Spleen (tissue), 11 donors: Measurements from ENCODE around the gene MAS1L. TPM values are rescaled to one million over a fixed set of nuclear protein-coding genes. Genes with fewer than 3 reads are reported as not detected.

ENCODE experiments used
- DNase-seq: peaks from one replicate; pipeline ENCODE4 v3.0.0-alpha.2; 2020
- H3K27ac ChIP-seq, 8 donors: fragments of 200-600 bp; sonication (generic) in 7 of 8; 1 replicate in 4 of 8; 2 replicates in 4 of 8; pipeline versions ENCODE4 v1.5.0 to v1.8.0; 2016 to 2021; ENCODE audit warnings: inconsistent platforms in 4 of 8, mild to moderate bottlenecking in 4 of 8, moderate library complexity in 1 of 8
- H3K27me3 ChIP-seq, 7 donors: fragments of 200-600 bp; sonication (generic) in 6 of 7; replicated peaks in 1 of 7; 1 replicate in 4 of 7; 2 replicates in 3 of 7; pipeline versions ENCODE4 v1.5.0 to v1.8.0; 2016 to 2021; ENCODE audit warnings: inconsistent platforms in 3 of 7, mild to moderate bottlenecking in 1 of 7
- H3K36me3 ChIP-seq, 6 donors: fragments of 200-600 bp; sonication (generic) in 5 of 6; 1 replicate in 4 of 6; 2 replicates in 2 of 6; pipeline versions ENCODE4 v1.5.0 to v1.8.0; 2016 to 2021; ENCODE audit warnings: inconsistent platforms in 2 of 6
- H3K4me1 ChIP-seq, 6 donors: fragments of 200-600 bp; sonication (generic) in 5 of 6; 1 replicate in 3 of 6; 2 replicates in 3 of 6; pipeline versions ENCODE4 v1.5.0 to v1.8.0; 2016 to 2021; ENCODE audit warnings: inconsistent platforms in 3 of 6
- H3K4me3 ChIP-seq, 8 donors: fragments of 200-600 bp; sonication (generic) in 7 of 8; 1 replicate in 4 of 8; 2 replicates in 4 of 8; pipeline versions ENCODE4 v1.5.0 to v1.8.0; 2016 to 2021; ENCODE audit warnings: inconsistent platforms in 4 of 8, mild to moderate bottlenecking in 4 of 8, moderate library complexity in 2 of 8
- H3K9me3 ChIP-seq, 8 donors: fragments of 200-600 bp; sonication (generic) in 7 of 8; 1 replicate in 4 of 8; 2 replicates in 4 of 8; pipeline versions ENCODE4 v1.5.0 to v1.8.0; 2016 to 2021; ENCODE audit warnings: inconsistent platforms in 4 of 8
- POLR2A ChIP-seq, 3 donors: fragments of 450-650 bp; IDR thresholded peaks; one replicate each; pipeline ENCODE4 v1.5.1; 2017; ENCODE audit warnings: antibody characterized with exemption in 3 of 3, mild to moderate bottlenecking in 1 of 3
- POLR2AphosphoS5 ChIP-seq, 3 donors: sonication (generic); formaldehyde crosslinking; IDR thresholded peaks; one replicate each; pipeline ENCODE4 v1.5.1; 2017; ENCODE audit warnings: antibody characterized with exemption in 3 of 3
- WGBS, 5 donors: extraction: QIAGEN DNeasy Blood & Tissue Kit in 3 of 5; methylation state at CpG; one replicate each; pipeline versions ENCODE4 v1.1.5 to v1.1.7; 2013 to 2018; 5-methylcytosine and 5-hydroxymethylcytosine counted together
- intact Hi-C: fragments of 100-400 bp; cut with DNase I; formaldehyde crosslinking; loops from one replicate; pipeline ENCODE4 v1.15.0; 2023; ENCODE audit warnings: low total_unique reads
- polyA plus RNA-seq, 3 donors: library from polyadenylated mRNA; stranded (reverse); fragments of 200-250 nt; gene quantifications; one replicate each; pipeline ENCODE4 v1.2.1, GENCODE V29; 2013
- total RNA-seq, 7 donors: library from RNA; depleted of rRNA in 3 of 7; stranded (reverse); fragments of >200 nt in 3 of 7; fragmentation: NEBNext Ultra II Directional in 4 of 7; extraction: Animal tissue kit (Norgen Biotek cat#: 25700) in 4 of 7; gene quantifications; one replicate each; pipeline versions ENCODE4 v1.1.0 to v1.2.1, GENCODE V29; 2016 to 2021
- TF ChIP-seq, protein P1 (sequence below), 11 experiments: fragments of 200-600 bp in 7 of 11; fragments of 450-650 bp in 4 of 11; sonication (generic) in 4 of 11; IDR thresholded peaks in 8 of 11; conservative IDR thresholded peaks in 3 of 11; 1 replicate in 7 of 11; 2 replicates in 4 of 11; pipeline versions ENCODE4 v1.4.0 to v1.8.0; 2016 to 2021; ENCODE audit warnings: antibody characterized with exemption in 11 of 11, inconsistent platforms in 4 of 11, mild to moderate bottlenecking in 1 of 11
- donor health status: healthy with polysubstance abuse.
- donor health status: DM: no; HTN: no; CAD: no; lungs with moderate emphysema.
- donor health status: DM: no; HTN: no; CAD: no.
- donor health status: Bipolar disorder and iron deficiency.
- donor health status: healthy.
- donor health status: DM: no; HTN: no; CAD: no.
- donor health status: DM: yes; HTN: yes; CAD: no.

MAS1L gene
- total and polyA plus RNA-seq, 10 donors = not detected

GRCh38 chr6:29487131-29487530 is 625 bp downstream of the MAS1L start:
- H3K9me3 ChIP-seq = peaks cover 0 to 5% (median 0%) of the 10 kb centered on the region in 8 donors
- H3K27ac ChIP-seq = no peak overlapping the region
- DNase-seq = no peak
- WGBS, 5 donors = 72 to 91% (median 81%) methylated on average over 5 of the region's 5 CpGs
- no peaks in the 10 kb centered on the region for H3K4me1 ChIP-seq
- TF ChIP-seq POLR2A (IDR thresholded peaks at IDR 0.05) (no peak), POLR2AphosphoS5 (IDR thresholded peaks at IDR 0.05) (no peak)
- TF ChIP-seq, protein P1, sequence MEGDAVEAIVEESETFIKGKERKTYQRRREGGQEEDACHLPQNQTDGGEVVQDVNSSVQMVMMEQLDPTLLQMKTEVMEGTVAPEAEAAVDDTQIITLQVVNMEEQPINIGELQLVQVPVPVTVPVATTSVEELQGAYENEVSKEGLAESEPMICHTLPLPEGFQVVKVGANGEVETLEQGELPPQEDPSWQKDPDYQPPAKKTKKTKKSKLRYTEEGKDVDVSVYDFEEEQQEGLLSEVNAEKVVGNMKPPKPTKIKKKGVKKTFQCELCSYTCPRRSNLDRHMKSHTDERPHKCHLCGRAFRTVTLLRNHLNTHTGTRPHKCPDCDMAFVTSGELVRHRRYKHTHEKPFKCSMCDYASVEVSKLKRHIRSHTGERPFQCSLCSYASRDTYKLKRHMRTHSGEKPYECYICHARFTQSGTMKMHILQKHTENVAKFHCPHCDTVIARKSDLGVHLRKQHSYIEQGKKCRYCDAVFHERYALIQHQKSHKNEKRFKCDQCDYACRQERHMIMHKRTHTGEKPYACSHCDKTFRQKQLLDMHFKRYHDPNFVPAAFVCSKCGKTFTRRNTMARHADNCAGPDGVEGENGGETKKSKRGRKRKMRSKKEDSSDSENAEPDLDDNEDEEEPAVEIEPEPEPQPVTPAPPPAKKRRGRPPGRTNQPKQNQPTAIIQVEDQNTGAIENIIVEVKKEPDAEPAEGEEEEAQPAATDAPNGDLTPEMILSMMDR (IDR thresholded peaks at IDR 0.05 in 8 of 11, conservative IDR thresholded peaks at IDR 0.05 in 3 of 11) = no peak
- H3K36me3 ChIP-seq = no peaks in the 10 kb centered on the region
- no peak overlapping the region for H3K4me3 ChIP-seq
- H3K27me3 ChIP-seq = peaks cover 0 to 22% (median 0%) of the 10 kb centered on the region in 7 donors
- intact Hi-C loops = no loop called here

DNA sequence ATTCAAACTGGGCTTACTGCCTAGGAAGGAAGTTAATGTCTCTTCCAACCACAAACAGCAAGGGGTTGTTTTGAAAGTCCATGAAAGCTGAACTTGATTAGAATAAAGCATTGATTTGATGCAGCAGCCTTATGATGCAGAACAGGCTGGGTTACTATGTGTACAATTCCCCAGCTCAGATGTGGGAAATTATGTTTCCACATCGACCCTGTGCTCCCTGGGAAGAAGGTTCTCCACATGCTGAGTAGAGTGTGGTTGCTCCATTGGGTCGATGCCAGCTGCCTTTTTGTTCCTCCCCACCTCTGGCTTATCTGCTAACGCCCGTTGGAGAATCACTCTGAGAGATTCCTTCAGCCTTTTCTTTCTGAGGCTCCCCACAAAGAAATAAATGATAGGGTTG is 1.2 kb downstream of the MAS1L start:
- 31 to 47% (median 41%) methylated on average over 4 of the region's 4 CpGs for WGBS, 5 donors
- DNase-seq = no peak
- intact Hi-C loops = no loop called here
- peaks cover 0 to 6% (median 0%) of the 10 kb centered on the region in 8 donors for H3K9me3 ChIP-seq
- H3K4me1 ChIP-seq = no peaks in the 10 kb centered on the region
- no peaks in the 10 kb centered on the region for H3K36me3 ChIP-seq
- no peak overlapping the region for H3K4me3 ChIP-seq
- TF ChIP-seq, protein P1 (IDR thresholded peaks at IDR 0.05 in 8 of 11, conservative IDR thresholded peaks at IDR 0.05 in 3 of 11) = no peak
- no peak for TF ChIP-seq POLR2AphosphoS5 (IDR thresholded peaks at IDR 0.05)
- TF ChIP-seq POLR2A (IDR thresholded peaks at IDR 0.05) = no peak
- H3K27me3 ChIP-seq = peaks cover 0 to 17% (median 0%) of the 10 kb centered on the region in 7 donors
- no peak overlapping the region for H3K27ac ChIP-seq

GRCh38 chr6:29483735-29484134 is 4.0 kb downstream of the MAS1L start:
- TF ChIP-seq, protein P1 (IDR thresholded peaks at IDR 0.05 in 8 of 11, conservative IDR thresholded peaks at IDR 0.05 in 3 of 11) = no peak
- TF ChIP-seq POLR2A (IDR thresholded peaks at IDR 0.05) (no peak), POLR2AphosphoS5 (IDR thresholded peaks at IDR 0.05) (no peak)
- no peak for DNase-seq
- intact Hi-C loops = no loop called here
- Histone ChIP-seq H3K27ac (no peak overlapping the region), H3K4me3 (no peak overlapping the region), H3K4me1 (no peaks in the 10 kb centered on the region), H3K9me3 (peaks cover 0 to 6% (median 0%) of the 10 kb centered on the region in 8 donors), H3K36me3 (no peaks in the 10 kb centered on the region), H3K27me3 (peaks cover 0 to 14% (median 0%) of the 10 kb centered on the region in 7 donors)
- 68 to 90% (median 84%) methylated on average over 1 of the region's 1 CpG for WGBS, 5 donors

GRCh38 chr6:29483186-29483585 is 4.6 kb downstream of the MAS1L start:
- WGBS, 5 donors = 70 to 90% (median 85%) methylated on average over 3 of the region's 3 CpGs
- no peak for TF ChIP-seq POLR2A (IDR thresholded peaks at IDR 0.05)
- no peak overlapping the region for H3K4me3 ChIP-seq
- no peak overlapping the region for H3K27ac ChIP-seq
- peaks cover 0 to 10% (median 0%) of the 10 kb centered on the region in 7 donors for H3K27me3 ChIP-seq
- DNase-seq = no peak
- H3K4me1 ChIP-seq = no peaks in the 10 kb centered on the region
- no peaks in the 10 kb centered on the region for H3K36me3 ChIP-seq
- intact Hi-C loops = no loop called here
- peaks cover 0 to 6% (median 0%) of the 10 kb centered on the region in 8 donors for H3K9me3 ChIP-seq

GRCh38 chr6:29479560-29479959 is 8.2 kb downstream of the MAS1L start:
- Histone ChIP-seq H3K4me3 (no peak overlapping the region), H3K9me3 (peaks cover 0 to 6% (median 0%) of the 10 kb centered on the region in 8 donors), H3K36me3 (no peaks in the 10 kb centered on the region), H3K27me3 (no peaks in the 10 kb centered on the region), H3K27ac (no peak overlapping the region), H3K4me1 (no peaks in the 10 kb centered on the region)
- 72 to 84% (median 79%) methylated on average over 2 of the region's 2 CpGs for WGBS, 5 donors
- TF ChIP-seq POLR2AphosphoS5 (IDR thresholded peaks at IDR 0.05) (no peak), POLR2A (IDR thresholded peaks at IDR 0.05) (no peak)
- TF ChIP-seq, protein P1 (IDR thresholded peaks at IDR 0.05 in 8 of 11, conservative IDR thresholded peaks at IDR 0.05 in 3 of 11) = no peak
- intact Hi-C loops = no loop called here
- DNase-seq = no peak
